Body of pancreas (tissue), 4 donors: ENCODE data around the gene DDX21.

ENCODE experiments used
- POLR2A ChIP-seq, 3 donors: fragments of 450-650 bp; IDR thresholded peaks; one replicate each; pipeline ENCODE4 v1.6.1; 2016; ENCODE audit warnings: antibody characterized with exemption in 3 of 3, mild to moderate bottlenecking in 2 of 3
- TF ChIP-seq, protein P1 (sequence below), 7 experiments: fragments of 450-650 bp in 4 of 7; fragments of 200-600 bp in 3 of 7; sonication (generic) in 3 of 7; IDR thresholded peaks; one replicate each; pipeline ENCODE4 v1.5.1; 2016 to 2019; ENCODE audit warnings: antibody characterized with exemption in 7 of 7

- TF ChIP-seq, protein P1, sequence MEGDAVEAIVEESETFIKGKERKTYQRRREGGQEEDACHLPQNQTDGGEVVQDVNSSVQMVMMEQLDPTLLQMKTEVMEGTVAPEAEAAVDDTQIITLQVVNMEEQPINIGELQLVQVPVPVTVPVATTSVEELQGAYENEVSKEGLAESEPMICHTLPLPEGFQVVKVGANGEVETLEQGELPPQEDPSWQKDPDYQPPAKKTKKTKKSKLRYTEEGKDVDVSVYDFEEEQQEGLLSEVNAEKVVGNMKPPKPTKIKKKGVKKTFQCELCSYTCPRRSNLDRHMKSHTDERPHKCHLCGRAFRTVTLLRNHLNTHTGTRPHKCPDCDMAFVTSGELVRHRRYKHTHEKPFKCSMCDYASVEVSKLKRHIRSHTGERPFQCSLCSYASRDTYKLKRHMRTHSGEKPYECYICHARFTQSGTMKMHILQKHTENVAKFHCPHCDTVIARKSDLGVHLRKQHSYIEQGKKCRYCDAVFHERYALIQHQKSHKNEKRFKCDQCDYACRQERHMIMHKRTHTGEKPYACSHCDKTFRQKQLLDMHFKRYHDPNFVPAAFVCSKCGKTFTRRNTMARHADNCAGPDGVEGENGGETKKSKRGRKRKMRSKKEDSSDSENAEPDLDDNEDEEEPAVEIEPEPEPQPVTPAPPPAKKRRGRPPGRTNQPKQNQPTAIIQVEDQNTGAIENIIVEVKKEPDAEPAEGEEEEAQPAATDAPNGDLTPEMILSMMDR (IDR thresholded peaks at IDR 0.05): no peak
- TF ChIP-seq POLR2A (IDR thresholded peaks at IDR 0.05): no peak
These were observed 21.0 kb upstream of the DDX21 start for GRCh38 chr10:68934994-68935393.
